HG02798 (cell line): ENCODE results near the gene ST6GALNAC6.
"Not testable (repeated sequence)": the region's sequence is repeated elsewhere in the genome, so short reads cannot be mapped to it uniquely, and the experiment has no call there.

Experiments used
- ATAC-seq: cut with Tn5 transposase; IDR thresholded peaks from one replicate; pipeline ENCODE4 v1.9.1; 2021; ENCODE audit warnings: mild to moderate bottlenecking; ENCODE audit not compliant: unreplicated experiment, poor library complexity

The ST6GALNAC6 gene

DNA sequence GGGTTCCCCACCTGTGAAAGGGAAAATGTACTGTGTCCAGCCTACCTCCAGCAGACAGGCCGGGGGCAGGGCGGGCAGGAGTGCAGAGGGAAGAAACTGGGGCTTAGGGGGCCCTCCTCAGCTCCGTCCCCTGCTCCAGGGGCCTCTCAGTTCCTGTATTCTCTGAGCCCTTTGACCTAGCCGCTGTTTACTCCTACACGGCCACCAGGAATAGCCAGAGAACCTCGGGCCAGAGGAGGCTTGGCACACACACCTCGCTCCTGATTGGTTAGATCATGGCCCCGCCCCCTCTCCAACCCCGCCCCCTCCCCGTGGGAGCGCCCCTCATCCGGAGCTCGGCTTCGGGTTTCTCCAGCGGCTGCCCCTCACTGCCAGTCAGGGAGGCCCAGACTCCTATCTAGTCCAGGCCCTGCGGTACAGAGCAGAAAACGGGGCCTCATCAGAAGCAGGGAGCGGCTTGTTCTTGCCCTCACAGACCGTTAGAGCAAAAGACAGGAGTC, 2.2 kb downstream of the ST6GALNAC6 start:
- ATAC-seq = no peak

DNA sequence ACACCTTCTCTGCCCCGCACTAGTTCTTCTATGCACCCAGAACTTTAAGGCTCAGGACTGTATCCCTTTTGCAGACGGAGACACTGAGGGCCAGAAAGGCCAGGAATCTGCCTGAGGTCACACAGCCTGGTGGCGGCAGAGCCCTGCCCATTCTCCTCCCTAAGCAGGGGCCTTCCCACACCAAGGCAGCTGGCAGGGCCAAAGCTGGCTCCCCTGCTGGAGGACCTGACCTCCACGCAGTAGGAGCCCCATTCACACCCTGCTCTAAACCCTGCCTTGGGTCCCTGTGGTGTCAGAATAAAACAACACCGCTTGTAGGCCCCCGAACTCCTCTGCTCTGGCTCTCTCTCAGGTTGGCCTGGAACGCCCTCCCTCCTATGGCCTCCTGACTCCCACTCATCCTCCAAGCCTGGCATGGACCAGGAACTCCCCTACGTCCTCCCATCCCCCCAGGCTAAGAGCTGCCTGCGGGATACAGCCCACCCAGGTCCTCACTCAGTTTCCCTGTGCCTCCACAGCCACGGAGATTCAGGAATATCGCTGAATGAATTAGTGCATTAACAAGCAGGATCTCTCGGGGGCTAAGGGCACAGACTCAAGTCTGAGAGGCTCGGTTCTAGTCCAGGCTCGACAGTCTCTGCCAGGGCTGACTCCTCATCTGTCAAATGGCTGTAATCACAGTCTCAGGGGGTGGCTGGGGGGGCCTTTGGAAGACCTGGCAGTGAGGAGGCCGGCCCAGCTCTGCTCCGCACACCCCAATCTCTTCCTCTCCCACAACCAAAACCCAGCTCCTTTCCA, 2.8 kb downstream of the ST6GALNAC6 start:
- ATAC-seq = no peak

DNA sequence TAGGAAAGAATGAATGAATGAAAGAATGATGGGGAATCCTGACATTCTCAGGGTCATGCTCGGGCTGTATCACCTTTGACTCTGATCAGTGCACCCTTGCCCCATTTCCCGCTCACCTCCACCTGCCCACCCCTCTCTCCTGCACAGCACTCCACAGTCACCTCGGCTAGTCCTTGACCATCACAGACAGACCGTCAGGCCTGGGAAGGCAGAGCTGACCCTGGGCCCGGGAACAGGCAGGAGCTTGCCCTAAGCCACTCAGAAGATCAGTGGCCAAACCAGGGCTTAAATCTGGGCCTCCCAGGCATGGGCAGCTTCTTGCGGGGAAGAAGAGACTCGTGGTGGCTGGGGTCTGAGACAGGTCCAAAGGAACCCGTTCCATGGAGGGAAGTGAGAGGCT, 3.6 kb downstream of the ST6GALNAC6 start:
- no peak for ATAC-seq

DNA sequence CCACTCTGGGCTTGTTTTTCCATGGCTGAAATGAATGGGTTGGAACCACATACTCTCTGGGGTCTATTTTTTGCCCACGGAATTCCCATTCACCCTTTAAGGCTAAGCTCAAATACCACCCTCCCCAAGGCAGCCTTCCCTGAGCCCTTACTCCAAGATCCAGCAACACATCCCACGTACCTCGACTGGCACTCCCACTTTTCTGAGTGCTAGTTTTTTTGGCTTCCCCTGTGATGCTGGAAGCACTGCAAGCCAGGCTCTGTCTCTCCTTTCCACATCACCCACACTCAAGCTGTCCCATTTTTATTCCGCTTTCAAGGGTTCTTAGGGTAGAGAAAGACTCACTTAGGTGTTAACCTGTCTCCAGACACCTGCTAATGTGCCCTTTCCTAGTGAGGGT, 6.0 kb downstream of the ST6GALNAC6 start:
- no peak for ATAC-seq

DNA sequence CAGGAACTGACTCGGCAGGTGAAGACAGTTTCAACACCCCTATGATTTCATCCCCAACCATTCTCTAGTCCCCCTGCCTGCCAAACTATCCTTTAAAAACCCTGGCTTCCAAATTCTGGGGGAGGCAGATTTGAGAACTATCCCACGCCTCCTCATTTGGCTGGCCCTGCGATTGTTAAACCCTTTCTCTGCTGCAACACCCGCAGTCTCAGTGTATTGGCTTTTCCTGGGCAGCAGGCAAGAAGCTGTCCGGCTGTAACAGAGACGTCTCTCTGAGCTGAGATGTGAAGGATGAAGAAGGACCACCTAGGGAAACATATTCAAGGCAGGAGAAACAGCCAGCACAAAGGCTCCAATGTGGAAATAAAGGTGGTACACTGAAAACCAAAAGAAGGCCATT, 6.6 kb downstream of the ST6GALNAC6 start:
- no peak for ATAC-seq

DNA sequence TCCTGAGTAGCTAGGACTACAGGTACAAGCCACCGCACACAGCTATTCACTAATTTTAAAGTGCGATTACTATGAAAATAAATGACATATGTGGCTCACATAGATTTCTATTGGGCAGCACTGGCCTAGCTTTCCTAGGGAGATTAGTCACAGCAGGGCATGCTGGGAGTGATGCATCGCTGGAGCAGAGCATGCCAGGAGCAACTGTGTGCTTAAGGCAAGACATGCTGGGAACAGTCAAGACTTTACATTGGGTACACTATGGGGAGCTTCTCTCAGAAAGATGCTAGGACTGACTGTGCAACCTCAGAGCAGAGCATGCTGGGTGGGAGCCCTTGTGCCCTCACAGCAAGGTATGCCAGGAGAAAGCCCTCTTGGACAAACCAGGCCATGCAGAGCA, 9.3 kb downstream of the ST6GALNAC6 start:
- no peak for ATAC-seq

DNA sequence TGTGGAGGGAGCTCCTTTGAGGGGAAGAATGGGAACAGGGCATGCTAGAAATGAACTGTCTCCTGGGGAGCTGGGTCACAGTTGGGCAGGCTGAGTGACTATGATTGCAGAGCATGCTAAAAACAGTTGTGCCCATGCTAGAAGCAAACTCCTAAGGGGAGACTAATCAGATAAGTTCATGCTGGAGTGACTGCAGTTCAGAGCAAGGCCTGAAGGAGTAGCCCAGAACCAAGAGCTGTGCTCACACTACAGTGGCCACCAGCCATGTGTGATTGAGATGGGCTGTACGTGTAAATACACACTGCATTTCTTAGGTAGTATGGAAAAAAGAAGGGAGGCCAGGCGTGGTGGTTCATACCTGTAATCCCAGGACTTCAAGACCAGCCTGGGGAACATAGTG, 11.6 kb downstream of the ST6GALNAC6 start:
- no peak for ATAC-seq

DNA sequence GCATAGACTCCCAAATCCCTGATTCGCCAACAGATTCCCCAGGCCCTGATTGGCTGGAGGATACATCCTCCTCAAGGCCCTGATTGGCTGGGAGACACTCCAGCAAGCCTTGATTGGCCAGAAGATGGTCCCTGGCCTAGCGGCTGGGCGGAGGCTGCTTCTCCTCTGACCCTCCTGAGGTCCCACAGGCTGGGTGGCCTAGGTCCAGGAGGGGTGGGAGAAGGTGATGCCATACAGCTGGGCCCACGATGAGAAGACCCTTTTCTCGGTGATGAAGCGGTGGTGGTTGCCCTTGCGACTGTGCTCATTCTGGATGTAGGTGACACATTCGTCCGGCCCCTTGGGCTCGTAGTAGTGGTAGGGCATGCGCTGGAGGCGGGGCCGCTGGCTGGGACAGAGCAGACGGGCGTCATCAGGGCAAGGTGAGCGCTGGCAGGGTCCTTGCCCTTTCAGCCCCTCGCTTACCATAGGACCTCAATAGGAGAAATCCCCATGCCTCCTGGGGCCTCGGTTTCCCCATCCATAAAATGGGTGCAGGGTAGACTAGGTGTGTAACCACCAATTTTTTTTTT, 12.9 kb downstream of the ST6GALNAC6 start:
- ATAC-seq = no peak

DNA sequence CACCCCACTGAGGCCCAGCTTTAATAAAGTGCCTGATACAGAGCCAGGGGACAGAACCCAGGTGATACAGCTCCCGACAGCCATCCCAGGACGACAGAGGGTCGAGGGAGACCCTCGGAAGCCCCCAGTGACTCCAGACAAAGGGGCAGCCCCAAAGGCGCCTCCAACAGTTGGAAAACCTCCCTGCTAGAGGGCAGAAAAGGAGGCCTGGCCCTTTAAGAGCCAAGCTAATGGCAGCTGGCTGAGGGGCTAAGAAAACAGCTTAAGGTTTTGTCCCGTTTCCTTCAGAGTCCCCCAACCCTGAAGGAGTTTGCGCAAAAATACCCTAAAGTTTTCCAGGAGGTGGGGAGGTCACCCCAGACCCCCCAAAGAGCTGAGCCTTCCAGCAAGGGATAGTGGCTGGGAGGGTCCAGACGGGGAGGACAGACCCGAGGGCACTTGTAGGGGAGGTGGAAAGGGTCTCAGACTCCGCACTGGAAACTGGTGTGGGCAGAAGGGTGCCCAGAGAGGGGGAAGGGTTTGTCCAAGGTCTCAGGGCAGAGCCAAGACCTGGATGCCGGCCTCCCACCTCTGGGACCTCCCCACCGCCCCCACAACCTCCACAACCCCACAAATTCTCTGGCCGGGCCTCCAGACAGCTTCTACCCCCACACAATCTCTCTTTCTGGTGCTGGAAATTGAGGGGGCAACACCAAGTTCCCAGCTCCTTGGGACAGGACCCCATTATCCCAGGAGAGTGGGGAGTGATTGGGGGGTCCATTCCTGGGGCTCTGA, 13.7 kb downstream of the ST6GALNAC6 start:
- no peak for ATAC-seq

DNA sequence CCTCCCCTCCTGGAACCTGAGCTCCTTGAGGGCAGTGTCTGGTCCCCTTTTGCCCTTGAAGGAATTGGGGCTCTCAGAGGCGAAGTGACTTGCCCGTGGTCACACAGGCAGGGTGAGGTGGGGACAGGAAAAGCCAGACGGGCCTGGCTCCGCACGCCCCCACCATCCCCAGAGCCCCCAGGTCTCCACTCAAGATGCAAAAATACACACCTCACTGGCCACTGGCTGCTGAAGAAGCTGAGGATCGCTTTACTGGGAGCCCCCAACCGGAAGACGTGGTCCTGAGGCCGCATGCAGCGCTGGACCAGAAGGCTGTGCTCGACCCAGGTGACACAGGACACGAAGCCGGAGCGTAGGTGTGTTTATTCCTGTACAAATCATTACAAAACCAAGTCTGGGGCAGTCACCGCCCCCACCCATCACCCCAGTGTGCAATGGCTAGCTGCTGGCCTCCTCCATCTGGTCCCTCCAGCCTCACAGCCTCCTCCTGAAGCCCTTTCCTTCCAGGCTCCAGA, 14.4 kb downstream of the ST6GALNAC6 start:
- ATAC-seq = no peak

DNA sequence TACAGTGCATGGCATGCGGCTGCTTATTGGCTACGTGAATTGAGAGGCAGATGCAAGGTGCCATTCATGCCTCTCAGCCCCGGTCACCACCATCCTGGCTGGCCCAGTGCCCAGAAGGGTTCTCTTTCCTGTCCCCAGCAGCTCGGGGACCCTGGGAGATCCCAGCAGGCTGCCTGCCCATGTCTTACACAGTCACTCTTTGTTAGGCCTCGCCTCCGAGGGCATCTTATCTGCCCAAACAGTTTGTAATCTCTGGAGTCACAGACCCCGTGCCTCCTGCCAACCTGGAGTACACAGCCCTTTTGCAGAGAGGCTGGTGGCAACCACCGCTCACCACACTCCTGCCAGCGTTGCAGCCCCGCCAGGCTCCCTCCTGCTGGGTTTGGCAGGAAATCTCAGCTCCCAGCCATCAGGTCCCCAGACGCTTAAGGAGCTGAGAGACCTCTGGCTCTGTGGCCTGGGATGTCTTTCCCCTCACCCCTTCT, 14.9 kb downstream of the ST6GALNAC6 start:
- ATAC-seq = no peak

DNA sequence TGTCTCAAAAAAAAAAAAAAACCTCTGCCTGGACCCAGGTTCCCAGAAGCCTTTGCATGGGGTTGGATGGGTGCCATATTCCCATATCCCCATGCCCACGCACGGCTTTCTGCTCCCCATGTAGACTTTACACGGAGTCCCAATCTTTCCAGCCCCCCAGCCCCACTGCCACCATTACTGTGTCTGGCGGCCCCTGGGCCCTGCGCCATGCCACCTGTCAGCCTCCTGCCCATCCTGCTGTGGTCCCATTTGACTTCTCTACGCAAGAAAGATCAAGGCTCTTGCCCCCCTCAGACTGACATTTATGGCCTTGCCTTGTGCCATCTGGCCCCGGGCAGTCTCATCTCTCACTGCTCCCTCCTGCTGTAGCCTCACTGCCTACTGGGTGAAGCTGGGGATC, 15.4 kb downstream of the ST6GALNAC6 start:
- ATAC-seq = no peak

DNA sequence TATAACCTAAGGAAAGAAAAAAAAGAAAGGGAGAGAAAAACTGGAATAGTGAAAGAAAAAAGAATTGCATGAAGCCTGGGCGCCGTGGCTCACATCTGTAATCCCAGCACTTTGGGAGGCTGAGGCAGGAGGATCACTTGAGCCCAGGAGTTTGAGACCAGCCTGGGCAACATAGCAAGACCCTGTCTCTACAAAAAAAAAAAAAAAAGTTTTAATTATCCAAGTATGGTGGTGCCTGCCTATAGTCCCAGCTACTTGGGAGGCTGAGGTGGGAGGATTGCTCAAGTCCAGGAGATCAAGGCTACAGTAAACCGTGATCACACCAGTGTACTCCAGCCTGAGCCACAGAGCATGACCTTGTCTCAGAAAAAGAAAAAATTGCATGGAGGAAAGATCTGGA, 17.7 kb downstream of the ST6GALNAC6 start:
- ATAC-seq = not testable (repeated sequence)

DNA sequence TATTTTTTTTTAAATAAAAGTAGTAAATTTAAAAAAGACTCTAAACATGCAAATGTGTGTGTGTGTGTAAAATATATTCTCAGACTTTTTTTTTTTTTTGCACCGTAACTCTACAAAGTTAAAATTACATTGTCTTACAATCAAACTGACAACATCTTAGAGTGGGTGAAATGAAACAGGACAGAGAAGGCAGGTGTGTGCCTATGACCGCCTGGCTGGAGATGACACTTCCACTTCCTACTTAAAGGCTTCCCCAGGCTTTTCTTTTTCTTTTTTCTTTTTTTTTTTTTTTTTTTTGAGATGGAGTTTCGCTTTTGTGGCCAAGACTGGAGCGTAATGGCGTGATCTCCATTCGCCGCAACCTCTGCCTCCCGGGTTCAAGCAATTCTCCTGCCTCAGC, 19.3 kb downstream of the ST6GALNAC6 start:
- ATAC-seq = no peak

DNA sequence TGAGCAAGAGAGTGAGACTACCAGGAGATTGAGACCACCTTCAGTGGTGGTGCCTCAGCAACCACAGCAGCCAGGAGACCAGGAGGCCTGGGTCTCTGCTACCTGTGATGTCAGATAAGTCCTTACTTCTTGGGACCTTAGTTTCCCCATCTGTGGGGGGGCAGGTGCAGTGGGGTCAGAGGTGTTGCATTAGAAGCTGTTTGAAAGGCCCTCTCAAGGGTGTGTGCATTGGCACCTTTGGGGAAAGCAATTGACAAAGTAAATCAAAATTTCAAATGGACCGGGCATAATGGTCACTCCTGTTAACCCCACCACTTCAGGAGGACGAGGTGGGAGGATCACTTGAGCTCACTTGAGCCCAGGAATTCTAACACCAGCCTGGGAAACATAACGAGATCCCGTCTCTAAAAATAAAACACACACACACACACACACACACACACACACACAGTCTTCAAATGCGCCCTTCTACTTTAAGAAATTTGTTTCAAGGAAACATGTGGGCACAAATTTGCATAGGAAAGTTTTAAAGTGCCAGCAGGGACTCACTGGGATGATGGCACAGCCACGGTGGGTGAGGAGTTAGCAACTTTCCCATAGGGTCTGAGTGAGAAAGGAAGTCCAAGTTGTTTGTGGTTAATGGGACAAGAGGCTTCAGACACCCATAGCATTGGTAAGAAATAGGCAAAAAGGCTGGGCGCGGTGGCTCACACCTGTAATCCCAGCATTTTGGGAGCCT, 20.6 kb downstream of the ST6GALNAC6 start:
- no peak for ATAC-seq

DNA sequence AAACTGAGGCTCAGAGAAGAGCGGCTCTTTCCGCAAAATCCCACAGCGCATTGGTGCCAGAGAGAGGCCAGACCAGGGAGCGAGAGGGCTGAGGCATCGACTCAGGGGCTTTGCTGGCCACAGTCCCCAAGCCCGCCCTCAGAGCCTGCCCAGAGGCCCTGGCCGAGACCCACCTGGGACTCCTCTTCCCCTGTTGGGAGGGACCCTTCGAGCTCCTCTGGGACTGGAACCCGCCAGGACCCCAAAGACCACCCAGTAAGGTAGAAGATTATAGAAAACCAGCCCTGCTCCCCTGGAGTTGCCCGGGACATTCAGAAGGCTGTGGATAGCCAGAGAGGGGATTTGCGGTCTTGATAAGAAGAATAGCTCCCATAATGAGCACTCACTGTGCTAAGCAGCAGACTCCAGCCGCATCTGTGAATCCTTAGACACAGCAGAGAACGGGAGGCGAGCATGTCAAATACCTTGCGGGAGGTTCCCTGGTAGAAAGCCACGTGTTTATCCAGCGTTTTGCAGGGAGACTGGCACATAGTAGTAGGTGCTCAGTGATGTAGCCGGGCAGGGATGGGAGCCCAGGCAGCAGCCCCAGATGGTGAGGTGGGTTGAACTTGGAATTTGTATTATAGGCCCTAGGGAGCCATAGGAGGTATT, 21.3 kb downstream of the ST6GALNAC6 start:
- no peak for ATAC-seq

DNA sequence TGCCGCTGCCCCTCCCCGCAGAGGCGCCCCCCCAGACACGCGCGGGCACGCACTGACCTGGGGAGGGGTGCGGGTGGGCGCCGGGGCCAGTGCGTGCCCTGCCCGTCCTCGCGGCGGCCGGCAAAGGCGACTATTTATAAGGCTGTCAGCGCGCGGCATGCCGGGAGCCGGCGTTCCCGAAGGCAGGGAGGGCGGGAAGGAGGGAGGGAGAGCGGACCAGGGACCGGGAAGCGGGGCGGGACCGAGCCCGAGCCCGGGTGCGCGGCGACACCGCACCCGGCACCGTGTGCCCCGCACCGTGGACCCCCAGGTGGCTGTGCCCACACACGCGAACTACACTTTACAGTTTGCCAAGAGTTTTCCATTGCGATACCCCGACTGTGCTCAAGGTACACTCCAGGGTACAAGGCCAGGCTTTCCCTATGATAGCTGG, 21.8 kb downstream of the ST6GALNAC6 start, which contains the start of gene AK1:
Gene AK1, minus strand, starts transcription at position 110 of the 433 bp plus-strand sequence. CDS start 3,058 bp downstream, outside the sequence.
- ATAC-seq = no peak

DNA sequence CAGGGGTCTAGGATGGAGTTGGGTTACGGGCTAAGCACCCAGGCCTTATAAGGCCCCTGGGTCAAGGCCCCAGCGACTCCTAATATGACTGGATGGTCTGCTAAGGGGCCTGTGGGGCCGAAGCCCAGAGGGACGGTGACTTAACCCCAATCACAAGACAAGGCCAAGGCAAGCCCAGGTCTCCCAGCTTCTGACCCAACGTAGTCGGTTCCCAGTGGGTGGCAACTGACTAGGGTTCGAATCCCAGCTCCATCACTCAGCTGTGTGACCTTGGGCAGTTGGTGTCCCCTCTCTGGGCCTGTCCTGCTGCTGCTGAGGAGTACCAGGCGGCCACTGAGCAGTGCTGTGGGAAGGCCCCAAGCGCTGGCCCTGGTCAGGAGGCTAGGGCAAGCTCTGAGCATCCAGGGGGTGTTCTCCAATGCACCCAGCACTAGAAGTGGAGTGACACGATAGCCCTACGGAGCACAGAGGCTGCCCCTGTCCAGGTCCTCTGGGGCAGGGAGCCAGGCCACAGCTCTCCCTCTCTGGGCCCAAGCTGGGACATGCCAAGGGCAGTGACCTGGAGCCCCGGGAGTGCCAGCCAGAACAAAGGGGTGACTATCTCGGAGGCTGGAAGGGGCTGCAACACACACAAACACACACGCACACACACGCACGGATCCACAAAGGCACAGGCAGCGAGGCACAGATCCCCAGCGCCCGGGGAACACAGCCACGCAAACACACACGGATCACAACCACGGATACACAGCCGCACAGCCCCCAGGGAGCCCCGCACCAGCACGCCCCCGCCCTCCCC, 22.4 kb downstream of the ST6GALNAC6 start:
- no peak for ATAC-seq
